HepG2 (cell line): ENCODE measurements around the gene ZNF485. TPM values are rescaled to one million over a fixed set of nuclear protein-coding genes. Genes with fewer than 3 reads are reported as not detected.

Experiments
- CREM ChIP-seq, 2 experiments: sonication (generic) in 1 of 2; formaldehyde crosslinking in 1 of 2; IDR thresholded peaks; 2 replicates each; pipeline versions ENCODE4 v1.4.0 to v1.6.1; 2016 to 2020; ENCODE audit warnings: antibody characterized with exemption in 1 of 2, mild to moderate bottlenecking in 1 of 2, missing genetic modification reagents in 1 of 2
- GPN1 ChIP-seq: sonication (generic); formaldehyde crosslinking; IDR thresholded peaks from 2 replicates; pipeline ENCODE4 v1.5.1; 2020; ENCODE audit warnings: missing genetic modification reagents, borderline replicate concordance
- GTF2F1 ChIP-seq: fragments of 150-350 bp; IDR thresholded peaks from 2 replicates; pipeline ENCODE4 v1.6.1; 2014; ENCODE audit warnings: low read length
- KAT8 ChIP-seq: IDR thresholded peaks from 2 replicates; pipeline ENCODE4 v1.6.1; 2016; ENCODE audit warnings: missing genetic modification reagents, missing compliant biosample characterization
- MEIS2 ChIP-seq: sonication (generic); formaldehyde crosslinking; IDR thresholded peaks from 2 replicates; pipeline ENCODE4 v1.9.0; 2021; ENCODE audit warnings: mild to moderate bottlenecking, missing genetic modification reagents
- NBN ChIP-seq: fragments of 450-650 bp; conservative IDR thresholded peaks from 2 replicates; pipeline ENCODE4 v1.6.1; 2017
- NKX3-1 ChIP-seq: sonication (generic); formaldehyde crosslinking; IDR thresholded peaks from 2 replicates; pipeline ENCODE4 v1.5.0; 2020; ENCODE audit warnings: missing genetic modification reagents
- RFX5 ChIP-seq: IDR thresholded peaks from 2 replicates; pipeline ENCODE4 v1.6.1; 2011; ENCODE audit warnings: low read depth, low read length, improper control_type of control experiment
- RNF2 ChIP-seq: fragments of 450-650 bp; conservative IDR thresholded peaks from 2 replicates; pipeline ENCODE4 v1.6.1; 2016; ENCODE audit warnings: low read depth
- SNAI1 ChIP-seq: sonication (generic); formaldehyde crosslinking; IDR thresholded peaks from 2 replicates; pipeline ENCODE4 v1.5.0; 2020; ENCODE audit warnings: mild to moderate bottlenecking, missing genetic modification reagents, borderline replicate concordance
- SPEN ChIP-seq: sonication (generic); formaldehyde crosslinking; IDR thresholded peaks from 2 replicates; pipeline ENCODE4 v1.5.1; 2020; ENCODE audit warnings: low read depth, mild to moderate bottlenecking, missing genetic modification reagents
- SSRP1 ChIP-seq: IDR thresholded peaks from 2 replicates; pipeline ENCODE4 v1.6.1; 2016; ENCODE audit warnings: control low read depth
- TRIM24 ChIP-seq: sonication (generic); formaldehyde crosslinking; IDR thresholded peaks from 2 replicates; pipeline ENCODE4 v1.8.0; 2022; ENCODE audit warnings: mild to moderate bottlenecking, missing genetic modification reagents
- WIZ ChIP-seq: sonication (generic); formaldehyde crosslinking; IDR thresholded peaks from 2 replicates; pipeline ENCODE4 v1.5.1; 2020; ENCODE audit warnings: mild to moderate bottlenecking, missing genetic modification reagents
- YEATS2 ChIP-seq: sonication (generic); formaldehyde crosslinking; IDR thresholded peaks from 2 replicates; pipeline ENCODE4 v1.4.0; 2020; ENCODE audit warnings: missing genetic modification reagents, borderline replicate concordance
- ZNF12 ChIP-seq: sonication (generic); formaldehyde crosslinking; IDR thresholded peaks from 2 replicates; pipeline ENCODE4 v1.5.0; 2020; ENCODE audit warnings: missing genetic modification reagents
- ZNF30 ChIP-seq: sonication (generic); formaldehyde crosslinking; IDR thresholded peaks from 2 replicates; pipeline ENCODE4 v1.5.0; 2020; ENCODE audit warnings: mild to moderate bottlenecking, missing genetic modification reagents
- ZNF484 ChIP-seq: sonication (generic); formaldehyde crosslinking; IDR thresholded peaks from 2 replicates; pipeline ENCODE4 v1.5.1; 2020; ENCODE audit warnings: mild to moderate bottlenecking, low read depth, missing genetic modification reagents, borderline replicate concordance
- ZNF510 ChIP-seq: sonication (generic); formaldehyde crosslinking; IDR thresholded peaks from 2 replicates; pipeline ENCODE4 v1.4.0; 2020; ENCODE audit warnings: low read depth, mild to moderate bottlenecking, missing genetic modification reagents
- ZNF546 ChIP-seq: sonication (generic); formaldehyde crosslinking; conservative IDR thresholded peaks from 2 replicates; pipeline ENCODE4 v1.8.1; 2023; ENCODE audit warnings: mild to moderate bottlenecking, missing genetic modification reagents
- ZNF569 ChIP-seq: sonication (generic); formaldehyde crosslinking; IDR thresholded peaks from 2 replicates; pipeline ENCODE4 v1.5.0; 2020; ENCODE audit warnings: mild to moderate bottlenecking, missing genetic modification reagents, moderate library complexity, borderline replicate concordance
- ZNF607 ChIP-seq: sonication (generic); formaldehyde crosslinking; IDR thresholded peaks from 2 replicates; pipeline ENCODE4 v1.5.1; 2020; ENCODE audit warnings: missing genetic modification reagents, mild to moderate bottlenecking, borderline replicate concordance
- ZNF709 ChIP-seq: sonication (generic); formaldehyde crosslinking; IDR thresholded peaks from 2 replicates; pipeline ENCODE4 v1.5.0; 2020; ENCODE audit warnings: mild to moderate bottlenecking, missing genetic modification reagents
- polyA plus RNA-seq, 8 experiments: library from polyadenylated mRNA; depleted of rRNA in 3 of 8; stranded (reverse) in 7 of 8; unstranded in 1 of 8; fragments of >200 nt; fragmentation: Illumina TruSeq in 4 of 8; extraction: Trizol in 4 of 8; gene quantifications; 2 replicates each; pipeline versions ENCODE4 v1.2.1 to v1.2.3, GENCODE V29; 2011 to 2016; ENCODE audit warnings: low read depth in 4 of 8, missing spikeins in 1 of 8, mixed read lengths in 1 of 8; ENCODE audit not compliant: insufficient read depth in 1 of 8
- total RNA-seq, 5 experiments: library from RNA; depleted of rRNA; stranded (reverse); fragments of >200 nt; fragmentation: Illumina TruSeq; extraction: Trizol; gene quantifications; 2 replicates each; pipeline ENCODE4 v1.2.3, GENCODE V29; 2016; ENCODE audit warnings: low read depth in 1 of 5
- TF ChIP-seq, protein P1 (sequence below): sonication (generic); formaldehyde crosslinking; conservative IDR thresholded peaks from 2 replicates; pipeline ENCODE4 v1.4.0; 2020; ENCODE audit warnings: missing genetic modification reagents
- TF ChIP-seq, protein P2 (sequence below): sonication (generic); formaldehyde crosslinking; IDR thresholded peaks from 2 replicates; pipeline ENCODE4 v1.5.0; 2020; ENCODE audit warnings: missing genetic modification reagents, mild to moderate bottlenecking, borderline replicate concordance
- TF ChIP-seq, protein P3 (sequence below): IDR thresholded peaks from 2 replicates; pipeline ENCODE4 v1.4.0; 2020; ENCODE audit warnings: mild to moderate bottlenecking, missing genetic modification reagents

Gene ZNF485
- total and polyA plus RNA-seq, 2 of the 13 experiments (the other 11 are each of a cell fraction or from before 2014, with no cell fraction given) = 1.4 to 3.3 TPM

DNA sequence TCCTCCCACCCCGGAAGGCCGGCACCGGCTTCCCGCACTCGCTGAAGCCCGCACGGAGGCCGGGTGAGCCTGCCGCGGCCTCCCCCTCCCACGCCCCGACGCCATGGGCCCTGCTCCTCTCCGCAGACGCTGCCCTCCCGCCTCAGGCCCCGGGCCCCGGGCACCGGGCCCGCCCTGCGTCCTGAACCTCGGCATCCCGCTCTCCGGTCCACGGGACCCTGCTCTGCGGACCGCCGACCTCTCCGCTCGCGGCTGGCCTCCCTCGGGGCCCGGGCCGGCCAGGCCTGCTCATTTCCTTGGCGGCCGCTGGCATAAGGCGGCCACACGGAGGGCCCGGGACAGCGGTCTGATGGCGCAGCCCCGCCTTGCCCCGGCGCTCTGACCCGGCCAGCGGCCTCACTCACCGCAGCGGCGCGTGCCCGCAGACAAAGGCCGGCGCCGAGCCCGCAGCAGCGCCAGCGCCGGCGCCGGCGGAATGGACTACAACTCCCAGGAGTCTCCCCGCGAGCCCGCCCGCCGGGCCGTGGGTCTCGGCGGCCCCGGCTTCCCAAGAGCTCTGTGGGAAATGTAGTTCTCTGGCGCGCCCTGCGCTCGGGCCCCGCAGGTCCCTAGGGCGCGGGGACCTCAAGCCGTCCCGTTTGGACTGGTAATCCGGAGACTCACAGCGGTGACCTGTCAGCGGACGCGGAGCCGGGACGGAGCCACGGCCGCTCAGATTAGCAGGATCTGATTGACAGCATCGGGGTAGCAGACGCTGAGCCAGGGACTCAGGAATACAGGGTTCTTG is 42.4 kb downstream of the ZNF485 start, which contains the start of gene ZNF32 (continued):
- TF ChIP-seq KAT8 (CRISPR knock-in tag) (no peak), ZNF546 (CRISPR knock-in tag) (no peak; the same call in 1 of the 2 replicates), ZNF607 (CRISPR knock-in tag) (0 out of 2 replicates have a peak, but pooled peaks have one; percentile 33), ZNF30 (CRISPR knock-in tag) (no peak), RFX5 (no peak), SPEN (CRISPR knock-in tag) (peak; percentile 73; the same call in 1 of the 2 replicates), ZNF510 (CRISPR knock-in tag) (no peak), YEATS2 (no peak), GTF2F1 (no peak), WIZ (CRISPR knock-in tag) (0 out of 2 replicates have a peak, but pooled peaks have one; percentile 58), GPN1 (CRISPR knock-in tag) (no peak), NBN (no peak), TRIM24 (CRISPR knock-in tag) (no peak), ZNF12 (CRISPR knock-in tag) (no peak), ZNF484 (no peak), NKX3-1 (no peak), SNAI1 (CRISPR knock-in tag) (no peak), CREM (IDR thresholded peaks at IDR 0.05) (peak; percentile 45; the same call in 1 of the 2 replicates), CREM (CRISPR knock-in tag; IDR thresholded peaks at IDR 0.05) (no peak), RNF2 (0 out of 2 replicates have a peak, but pooled peaks have one; percentile 43), ZNF709 (CRISPR knock-in tag) (peak; percentile 31; the same call in 1 of the 2 replicates), ZNF569 (CRISPR knock-in tag) (no peak), MEIS2 (CRISPR knock-in tag) (no peak), SSRP1 (no peak)
- TF ChIP-seq, protein P1, sequence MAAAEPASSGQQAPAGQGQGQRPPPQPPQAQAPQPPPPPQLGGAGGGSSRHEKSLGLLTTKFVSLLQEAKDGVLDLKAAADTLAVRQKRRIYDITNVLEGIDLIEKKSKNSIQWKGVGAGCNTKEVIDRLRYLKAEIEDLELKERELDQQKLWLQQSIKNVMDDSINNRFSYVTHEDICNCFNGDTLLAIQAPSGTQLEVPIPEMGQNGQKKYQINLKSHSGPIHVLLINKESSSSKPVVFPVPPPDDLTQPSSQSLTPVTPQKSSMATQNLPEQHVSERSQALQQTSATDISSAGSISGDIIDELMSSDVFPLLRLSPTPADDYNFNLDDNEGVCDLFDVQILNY = no peak
- TF ChIP-seq, protein P2, sequence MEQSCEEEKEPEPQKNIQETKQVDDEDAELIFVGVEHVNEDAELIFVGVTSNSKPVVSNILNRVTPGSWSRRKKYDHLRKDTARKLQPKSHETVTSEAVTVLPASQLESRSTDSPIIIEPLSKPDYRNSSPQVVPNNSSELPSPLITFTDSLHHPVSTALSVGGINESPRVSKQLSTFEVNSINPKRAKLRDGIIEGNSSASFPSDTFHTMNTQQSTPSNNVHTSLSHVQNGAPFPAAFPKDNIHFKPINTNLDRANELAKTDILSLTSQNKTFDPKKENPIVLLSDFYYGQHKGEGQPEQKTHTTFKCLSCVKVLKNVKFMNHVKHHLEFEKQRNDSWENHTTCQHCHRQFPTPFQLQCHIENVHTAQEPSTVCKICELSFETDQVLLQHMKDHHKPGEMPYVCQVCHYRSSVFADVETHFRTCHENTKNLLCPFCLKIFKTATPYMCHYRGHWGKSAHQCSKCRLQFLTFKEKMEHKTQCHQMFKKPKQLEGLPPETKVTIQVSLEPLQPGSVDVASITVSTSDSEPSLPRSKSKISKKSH (CRISPR knock-in tag) = peak; percentile 86
- TF ChIP-seq, protein P3, sequence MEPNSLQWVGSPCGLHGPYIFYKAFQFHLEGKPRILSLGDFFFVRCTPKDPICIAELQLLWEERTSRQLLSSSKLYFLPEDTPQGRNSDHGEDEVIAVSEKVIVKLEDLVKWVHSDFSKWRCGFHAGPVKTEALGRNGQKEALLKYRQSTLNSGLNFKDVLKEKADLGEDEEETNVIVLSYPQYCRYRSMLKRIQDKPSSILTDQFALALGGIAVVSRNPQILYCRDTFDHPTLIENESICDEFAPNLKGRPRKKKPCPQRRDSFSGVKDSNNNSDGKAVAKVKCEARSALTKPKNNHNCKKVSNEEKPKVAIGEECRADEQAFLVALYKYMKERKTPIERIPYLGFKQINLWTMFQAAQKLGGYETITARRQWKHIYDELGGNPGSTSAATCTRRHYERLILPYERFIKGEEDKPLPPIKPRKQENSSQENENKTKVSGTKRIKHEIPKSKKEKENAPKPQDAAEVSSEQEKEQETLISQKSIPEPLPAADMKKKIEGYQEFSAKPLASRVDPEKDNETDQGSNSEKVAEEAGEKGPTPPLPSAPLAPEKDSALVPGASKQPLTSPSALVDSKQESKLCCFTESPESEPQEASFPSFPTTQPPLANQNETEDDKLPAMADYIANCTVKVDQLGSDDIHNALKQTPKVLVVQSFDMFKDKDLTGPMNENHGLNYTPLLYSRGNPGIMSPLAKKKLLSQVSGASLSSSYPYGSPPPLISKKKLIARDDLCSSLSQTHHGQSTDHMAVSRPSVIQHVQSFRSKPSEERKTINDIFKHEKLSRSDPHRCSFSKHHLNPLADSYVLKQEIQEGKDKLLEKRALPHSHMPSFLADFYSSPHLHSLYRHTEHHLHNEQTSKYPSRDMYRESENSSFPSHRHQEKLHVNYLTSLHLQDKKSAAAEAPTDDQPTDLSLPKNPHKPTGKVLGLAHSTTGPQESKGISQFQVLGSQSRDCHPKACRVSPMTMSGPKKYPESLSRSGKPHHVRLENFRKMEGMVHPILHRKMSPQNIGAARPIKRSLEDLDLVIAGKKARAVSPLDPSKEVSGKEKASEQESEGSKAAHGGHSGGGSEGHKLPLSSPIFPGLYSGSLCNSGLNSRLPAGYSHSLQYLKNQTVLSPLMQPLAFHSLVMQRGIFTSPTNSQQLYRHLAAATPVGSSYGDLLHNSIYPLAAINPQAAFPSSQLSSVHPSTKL (CRISPR knock-in tag) = no peak
